Stimulated activated CD4-positive, alpha-beta T cell treated with anti-CD3 and anti-CD28 coated beads, Interleukin-4, amount 100 ng/mL, for 4 hours (primary cell): Measurements from ENCODE around the gene ANKRD65.

ENCODE experiments used
- DNase-seq, 2 experiments: peaks; one replicate each; pipeline ENCODE4 v3.0.0-alpha.2; 2020

Gene ANKRD65

DNA sequence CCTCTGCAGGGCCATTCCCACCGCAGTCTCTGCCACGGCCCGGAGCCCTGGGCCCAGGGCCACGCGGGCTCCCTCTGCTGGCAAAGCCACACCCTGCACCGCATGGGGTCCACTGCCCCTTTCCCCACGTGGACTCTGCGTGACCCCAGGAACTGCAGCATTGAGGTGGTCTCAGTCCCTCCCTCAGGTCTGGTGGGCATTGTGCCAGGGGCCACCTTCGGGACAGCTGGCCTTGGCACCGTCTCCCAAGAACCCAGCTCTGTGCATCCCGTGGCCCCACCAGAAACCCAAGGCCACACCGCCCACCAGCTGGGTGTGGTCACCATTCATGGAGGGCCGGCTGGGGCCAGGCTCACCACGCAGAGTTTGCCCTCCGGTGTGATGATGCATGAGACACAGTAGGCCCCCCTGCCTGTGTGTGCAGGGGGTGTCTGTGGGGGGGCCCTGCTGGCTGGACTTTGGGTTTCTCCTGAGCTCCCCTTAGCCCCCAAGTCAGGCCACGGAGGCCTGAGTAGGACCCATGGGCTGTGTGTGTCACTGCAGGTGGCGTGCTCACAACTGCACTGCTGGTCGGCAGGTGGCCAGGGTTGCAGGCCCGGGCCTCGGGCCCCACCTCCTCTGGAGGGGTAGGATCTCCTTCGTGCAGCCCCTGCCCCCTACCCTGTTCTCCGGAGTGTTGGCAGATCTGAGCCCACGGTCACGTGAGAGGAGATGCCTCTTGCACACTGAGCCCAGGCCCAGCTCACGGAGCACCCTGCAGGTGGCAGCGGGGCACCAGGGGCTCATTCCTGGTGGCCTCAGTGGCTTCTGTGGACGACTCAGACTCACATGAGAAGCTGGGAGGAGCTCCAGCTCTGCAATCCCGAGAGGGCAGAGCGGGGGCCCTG, 20.2 kb upstream of the ANKRD65 start:
- peak; percentile 35 to 66 for DNase-seq

DNA sequence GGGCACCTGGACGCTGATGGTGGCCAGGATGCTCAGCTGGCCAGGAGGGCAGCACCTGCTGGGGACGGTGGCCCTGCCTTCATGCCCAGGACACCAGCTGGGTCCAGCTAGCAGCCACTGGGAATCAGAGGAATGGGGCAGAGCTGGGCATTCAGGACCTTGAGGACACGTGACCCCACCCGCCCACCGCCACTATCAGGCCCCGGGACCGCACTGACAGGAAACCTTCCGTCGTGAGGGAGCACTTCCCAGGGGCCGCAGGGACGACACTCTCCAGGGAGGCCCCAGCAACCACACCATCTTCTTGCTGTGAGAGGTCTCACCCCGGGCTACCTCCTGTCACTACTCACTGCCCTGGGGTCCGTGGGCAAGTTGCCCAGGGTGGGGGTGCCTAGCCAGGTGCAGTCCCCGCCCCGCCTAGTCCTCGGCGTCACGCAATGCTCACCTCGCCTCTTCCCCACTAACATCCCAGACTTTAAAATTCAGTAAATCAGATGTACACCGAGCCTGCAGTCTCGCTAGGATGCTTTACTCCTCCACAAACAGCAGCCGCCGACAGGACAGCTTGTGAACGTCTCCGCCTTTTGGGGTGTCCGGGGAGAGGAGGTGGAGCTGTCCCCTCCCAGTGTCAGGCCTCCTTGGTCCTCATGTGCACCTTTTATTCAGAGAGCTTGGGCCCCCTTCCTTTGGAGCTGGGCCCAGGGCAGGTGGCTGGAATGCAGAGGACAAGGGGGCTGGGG, 19.4 kb upstream of the ANKRD65 start:
- no peak for DNase-seq

DNA sequence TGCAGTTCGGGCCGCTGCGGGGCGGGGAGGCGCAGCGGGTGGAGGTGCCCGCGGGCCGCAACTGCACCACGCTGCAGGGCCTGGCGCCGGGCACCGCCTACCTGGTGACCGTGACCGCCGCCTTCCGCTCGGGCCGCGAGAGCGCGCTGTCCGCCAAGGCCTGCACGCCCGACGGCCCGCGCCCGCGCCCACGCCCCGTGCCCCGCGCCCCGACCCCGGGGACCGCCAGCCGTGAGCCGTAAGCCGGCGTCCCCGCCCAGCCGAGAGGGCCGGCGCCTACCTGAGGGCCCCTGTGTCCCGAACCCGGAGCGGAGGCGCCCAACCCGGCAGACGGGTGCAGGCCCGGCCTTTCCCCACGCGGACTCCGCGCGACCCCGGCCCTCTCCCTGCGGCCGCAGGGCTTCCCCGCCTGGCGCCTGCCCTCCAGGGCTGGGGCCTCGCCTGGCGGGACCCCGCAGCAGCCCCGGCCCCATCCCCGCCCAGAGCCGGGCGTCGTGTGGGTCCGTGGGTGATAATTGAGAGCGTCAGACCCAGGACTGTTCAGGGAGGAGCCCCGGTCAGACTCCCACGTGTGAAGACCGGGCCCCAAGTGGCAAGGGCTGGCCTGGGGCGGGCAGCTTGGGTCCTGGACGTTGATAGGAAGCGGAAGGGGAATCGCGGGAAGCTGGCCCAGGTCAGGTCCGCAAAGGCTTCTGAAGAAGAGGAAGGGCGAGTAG, 18.6 kb upstream of the ANKRD65 start:
- no peak for DNase-seq

DNA sequence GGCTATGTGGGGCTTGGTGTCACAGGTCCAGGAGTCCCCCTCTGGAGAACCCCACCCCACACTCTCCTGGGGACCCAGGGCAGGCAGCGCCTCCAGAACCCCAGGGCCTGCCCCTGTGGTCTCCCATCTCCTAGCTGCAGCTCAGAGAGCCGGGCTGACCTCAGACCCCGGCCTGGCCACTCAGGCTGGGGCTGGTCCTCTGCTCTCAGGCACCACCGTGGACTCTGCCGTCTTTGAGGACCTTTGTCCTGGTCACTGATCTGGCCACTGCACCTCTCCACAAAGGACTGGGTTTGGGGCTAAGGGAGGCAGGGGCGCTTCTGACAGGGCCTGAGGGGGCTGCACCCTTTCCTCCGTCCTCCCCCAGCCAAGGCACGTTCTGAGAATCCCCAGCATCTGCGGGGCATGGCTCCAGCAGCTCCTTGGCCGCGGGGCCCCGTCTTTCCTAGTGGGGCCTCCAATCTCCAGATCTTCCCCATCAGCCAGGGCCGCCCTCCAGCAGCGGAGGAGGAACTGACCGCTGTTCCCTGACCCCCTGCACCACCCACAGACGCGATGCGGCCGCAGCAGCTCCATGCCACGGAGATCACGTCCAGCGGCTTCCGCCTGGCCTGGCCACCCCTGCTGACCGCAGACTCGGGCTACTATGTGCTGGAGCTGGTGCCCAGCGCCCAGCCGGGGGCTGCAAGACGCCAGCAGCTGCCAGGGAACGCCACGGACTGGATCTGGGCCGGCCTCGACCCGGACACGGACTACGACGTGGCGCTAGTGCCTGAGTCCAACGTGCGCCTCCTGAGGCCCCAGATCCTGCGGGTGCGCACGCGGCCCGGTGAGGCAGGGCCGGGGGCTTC, 17.7 kb upstream of the ANKRD65 start:
- no peak for DNase-seq

DNA sequence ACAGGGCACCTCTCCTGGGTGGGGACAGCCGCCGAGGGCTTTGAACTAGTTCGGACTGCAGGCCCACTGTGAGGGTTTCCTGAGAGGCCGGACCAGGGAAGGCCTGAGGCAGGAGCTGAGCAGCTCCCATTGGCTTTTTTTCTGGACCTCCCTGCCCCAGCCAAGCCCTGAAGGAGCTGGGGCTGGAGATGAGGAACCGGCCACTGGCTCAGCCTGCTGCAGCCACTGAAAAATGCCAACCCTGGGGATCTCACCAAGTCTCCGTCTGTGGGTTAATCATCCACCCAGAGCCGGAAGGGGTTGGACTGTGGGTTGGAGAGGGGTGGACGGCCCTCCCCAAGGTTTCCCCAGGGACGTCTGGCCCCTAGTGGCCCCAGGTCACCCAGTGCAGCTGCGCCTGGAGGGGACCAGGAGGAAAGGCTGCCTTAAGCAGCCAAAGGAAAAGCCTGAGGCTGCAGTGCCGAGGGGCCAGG, 16.9 kb upstream of the ANKRD65 start:
- no peak for DNase-seq

DNA sequence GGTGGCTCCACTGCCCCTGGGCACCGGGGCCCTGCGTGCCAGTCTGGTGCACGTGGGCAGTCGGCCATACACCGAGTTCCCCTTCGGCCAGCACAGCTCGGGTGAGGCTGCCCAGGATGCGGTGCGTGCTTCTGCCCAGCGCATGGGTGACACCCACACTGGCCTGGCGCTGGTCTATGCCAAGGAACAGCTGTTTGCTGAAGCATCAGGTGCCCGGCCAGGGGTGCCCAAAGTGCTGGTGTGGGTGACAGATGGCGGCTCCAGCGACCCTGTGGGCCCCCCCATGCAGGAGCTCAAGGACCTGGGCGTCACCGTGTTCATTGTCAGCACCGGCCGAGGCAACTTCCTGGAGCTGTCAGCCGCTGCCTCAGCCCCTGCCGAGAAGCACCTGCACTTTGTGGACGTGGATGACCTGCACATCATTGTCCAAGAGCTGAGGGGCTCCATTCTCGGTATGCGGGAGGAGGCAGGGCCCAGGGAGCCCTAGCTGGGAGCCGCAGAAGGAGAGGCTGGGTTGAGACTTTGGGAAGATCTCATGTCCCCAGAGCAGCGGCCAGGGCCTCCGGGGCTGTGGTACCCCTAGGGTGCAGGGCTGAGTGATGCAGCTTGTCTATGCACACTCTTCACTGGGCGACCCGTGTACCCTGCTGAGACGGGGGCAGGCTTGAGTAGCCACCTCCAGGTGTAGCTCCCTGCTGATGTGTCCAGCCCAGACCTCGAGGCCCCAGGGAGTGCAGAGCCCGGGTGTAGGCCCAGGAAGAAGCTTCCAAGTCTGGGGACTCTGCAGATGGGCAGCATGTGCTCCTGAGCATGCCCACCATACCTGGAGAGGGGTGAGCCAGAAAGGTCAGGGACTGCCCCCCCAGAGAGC, 16.2 kb upstream of the ANKRD65 start:
- no peak for DNase-seq

DNA sequence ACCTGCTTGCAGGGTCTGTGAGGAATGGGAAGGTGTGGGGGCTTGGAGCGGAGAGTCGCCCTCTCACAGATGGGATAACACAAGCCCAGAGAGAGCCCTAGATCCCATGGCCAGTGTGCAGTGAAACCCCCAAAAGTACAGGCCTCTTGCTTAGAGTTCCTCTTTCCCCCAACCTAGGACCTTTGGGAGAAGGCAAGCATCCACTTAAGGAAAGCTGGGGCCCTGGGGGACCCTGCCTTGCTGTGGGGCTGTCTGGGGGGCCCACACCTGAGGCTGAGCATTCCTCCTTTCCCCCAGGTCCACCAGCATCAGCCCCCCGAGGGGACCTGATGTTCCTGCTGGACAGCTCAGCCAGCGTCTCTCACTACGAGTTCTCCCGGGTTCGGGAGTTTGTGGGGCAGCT, 15.6 kb upstream of the ANKRD65 start:
- DNase-seq: no peak

DNA sequence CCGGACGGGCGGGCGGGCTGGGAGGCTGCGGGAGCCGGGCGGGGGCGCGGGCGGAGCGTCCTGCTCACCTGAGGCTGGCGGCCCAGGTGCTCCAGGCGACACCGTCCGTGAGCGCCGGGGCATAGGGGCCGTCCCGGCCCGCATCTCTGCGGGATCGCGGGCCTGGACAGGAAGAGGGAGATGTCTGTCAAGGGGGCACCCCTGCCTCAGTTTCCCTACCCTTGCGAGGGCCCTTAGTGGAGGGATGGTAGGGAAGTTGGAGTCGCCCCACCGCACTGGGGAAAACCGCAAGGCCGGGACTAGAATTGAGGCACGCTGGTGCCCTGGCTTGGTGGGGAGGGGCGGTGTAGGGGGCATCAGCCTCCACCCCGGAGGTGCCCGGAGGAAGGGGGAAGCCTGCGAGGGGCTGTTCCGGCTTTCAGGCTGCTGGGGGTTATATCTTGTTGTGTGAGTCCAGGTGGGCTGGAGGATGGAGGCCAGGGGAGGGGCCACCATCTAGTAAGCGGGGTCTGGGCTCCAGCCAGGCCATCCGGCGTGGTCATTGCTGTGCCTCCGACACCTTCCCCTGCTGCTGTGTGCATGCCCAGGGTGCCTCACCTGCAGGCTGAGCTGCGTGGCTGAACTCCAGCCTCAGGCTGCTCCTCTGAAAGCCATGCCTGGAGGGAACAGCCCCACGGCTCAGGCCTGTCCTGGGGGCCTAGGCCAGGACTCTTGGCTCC, 15.0 kb upstream of the ANKRD65 start:
- no peak for DNase-seq

DNA sequence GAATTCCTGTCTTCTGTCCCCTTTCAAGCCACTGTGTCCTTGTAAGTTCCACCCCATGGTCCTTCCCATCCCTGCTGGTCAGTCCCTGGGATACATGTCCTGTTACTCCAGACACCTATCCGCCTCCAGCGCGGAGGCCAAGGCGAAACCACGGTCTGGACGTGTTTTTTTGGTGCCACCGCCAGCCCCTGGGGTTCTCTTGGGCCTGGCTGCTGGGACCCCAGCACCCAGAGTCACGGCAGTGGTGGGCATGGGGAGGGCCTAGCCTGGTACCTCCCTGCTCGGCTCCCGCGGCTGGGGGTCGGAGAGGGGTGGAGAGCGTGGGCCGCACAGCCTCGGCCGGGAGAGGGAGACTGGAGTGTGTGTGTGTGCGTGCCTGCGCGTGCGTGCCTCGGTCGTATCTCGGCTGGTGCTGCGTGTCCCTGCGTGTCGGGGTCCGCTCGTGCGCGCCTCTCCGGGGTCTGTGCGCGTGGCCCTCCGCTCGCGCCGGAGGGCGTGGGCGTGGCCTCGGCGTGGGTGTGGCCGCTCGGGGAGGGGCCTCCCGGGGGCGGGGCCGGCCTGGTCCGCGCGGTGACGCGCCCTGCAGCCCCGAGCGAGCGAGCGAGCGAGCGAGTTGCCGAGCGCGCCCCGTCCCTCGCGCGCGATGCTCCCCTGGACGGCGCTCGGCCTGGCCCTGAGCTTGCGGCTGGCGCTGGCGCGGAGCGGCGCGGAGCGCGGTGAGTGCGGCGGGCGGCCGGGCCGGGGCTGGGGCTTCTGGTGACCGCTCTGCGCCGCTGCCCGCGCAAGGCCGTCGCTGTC, 14.2 kb upstream of the ANKRD65 start, which contains the start of gene VWA1:
VWA1 (plus strand) TSS at position 585 of the 798 bp plus-strand sequence; CDS start at position 644, 59 bp downstream.
- DNase-seq: peak; percentile 57 to 71

DNA sequence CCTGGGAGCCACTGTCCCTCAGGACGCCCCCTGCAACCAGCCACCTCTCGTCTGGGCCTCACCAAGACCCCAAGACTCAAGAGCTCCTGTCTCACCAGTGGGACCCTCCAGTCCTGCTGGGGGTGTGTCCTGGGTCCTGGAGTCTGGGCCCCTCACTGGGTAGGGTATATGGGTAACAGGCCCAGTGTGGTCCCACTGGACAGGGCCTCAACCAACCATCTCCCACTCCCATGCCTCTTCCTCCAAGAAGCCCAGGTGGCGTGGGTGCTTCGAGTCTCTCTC, 13.7 kb upstream of the ANKRD65 start:
- DNase-seq: no peak

DNA sequence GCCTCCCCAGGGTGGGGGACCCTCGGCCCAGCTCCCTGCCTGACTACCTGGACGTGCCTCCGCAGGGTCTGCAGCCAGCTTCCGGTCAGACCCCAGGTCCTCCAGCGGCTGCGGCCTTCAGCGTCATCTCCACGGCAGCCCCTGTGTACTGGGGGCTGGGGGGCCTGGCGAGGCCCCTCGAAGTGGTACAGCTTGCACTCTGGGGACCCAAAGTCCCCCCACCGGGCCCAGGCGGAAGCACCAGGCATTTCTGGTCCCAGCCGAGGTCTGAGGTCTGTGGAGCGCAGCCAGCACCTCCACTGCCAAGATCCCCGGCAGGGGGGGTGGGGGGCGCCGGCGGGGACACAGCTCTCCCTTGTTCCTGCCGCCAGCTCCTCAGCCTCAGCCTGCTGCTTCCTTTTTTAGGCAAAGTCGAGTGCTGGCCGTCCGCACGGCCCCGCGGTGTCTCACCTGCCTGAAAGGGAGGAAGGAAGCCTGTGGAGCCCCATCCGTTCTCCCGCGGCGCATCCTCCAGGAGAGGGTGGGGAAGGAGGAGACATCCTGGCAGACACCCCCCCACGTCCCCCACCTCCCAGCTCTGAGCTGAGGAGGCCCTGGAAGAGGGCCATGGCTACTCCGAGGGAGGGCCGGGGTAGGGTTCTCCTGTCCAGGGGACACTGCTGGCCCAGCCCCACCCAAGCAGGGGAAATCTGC, 13.2 kb upstream of the ANKRD65 start:
- DNase-seq: no peak

DNA sequence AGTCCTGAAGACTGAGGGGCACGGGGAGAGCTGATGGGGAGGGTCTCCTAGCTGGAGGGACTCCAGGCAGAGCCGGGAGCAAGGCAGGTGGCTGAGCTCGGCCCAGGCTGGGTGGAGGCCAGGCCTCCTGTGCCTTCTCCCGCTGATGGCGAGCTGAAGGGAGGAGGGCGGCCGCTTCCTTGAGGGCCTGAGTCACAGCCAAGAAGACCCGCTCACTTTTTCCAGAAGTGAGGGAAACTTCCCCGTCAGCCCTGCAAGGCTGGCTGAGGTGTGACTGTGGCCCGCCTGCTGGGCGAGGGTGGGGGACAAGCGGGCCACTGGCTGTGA, 12.7 kb upstream of the ANKRD65 start:
- peak; percentile 52 to 68 for DNase-seq

DNA sequence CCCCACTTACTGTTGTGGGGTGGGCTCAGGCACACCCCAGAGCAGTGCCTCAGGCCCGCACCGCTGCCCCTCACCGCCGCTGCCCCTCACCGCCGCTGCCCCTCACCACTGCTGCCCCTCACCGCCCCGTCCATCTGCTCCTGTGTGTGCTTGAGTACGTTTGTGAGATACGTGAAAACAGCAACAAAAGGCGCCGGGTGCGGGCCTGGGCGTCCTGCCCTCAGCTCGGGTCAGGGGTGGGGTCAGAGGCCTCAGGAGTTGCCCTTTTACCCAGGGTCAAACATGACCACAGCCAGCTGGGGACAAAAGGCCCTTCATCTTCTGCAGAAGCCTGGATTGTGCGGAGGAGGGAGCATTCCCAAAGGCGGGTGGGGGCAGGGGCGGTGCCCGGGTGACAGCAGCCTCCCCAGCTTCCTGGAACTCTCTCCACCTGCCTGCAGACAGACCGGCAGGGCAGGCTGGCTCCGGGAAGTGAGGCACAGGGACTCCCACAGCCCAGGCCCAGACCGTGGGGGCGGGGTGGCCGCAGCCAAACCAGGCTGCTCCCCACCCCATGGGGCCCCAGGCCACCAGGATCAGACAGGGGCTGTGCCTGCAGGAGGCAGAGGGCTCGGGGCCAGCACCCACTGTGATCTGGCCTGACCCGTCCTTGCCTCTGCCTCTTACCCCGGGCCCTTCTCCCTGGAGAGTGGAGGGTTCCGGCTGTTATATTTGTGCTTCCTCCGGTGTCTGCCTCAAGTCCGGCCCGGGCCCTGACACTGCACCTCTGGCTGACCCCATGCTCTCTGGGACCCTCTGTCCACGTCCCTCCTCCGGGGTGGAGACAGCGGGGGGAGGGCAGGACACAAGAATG, 12.1 kb upstream of the ANKRD65 start:
- no peak for DNase-seq

DNA sequence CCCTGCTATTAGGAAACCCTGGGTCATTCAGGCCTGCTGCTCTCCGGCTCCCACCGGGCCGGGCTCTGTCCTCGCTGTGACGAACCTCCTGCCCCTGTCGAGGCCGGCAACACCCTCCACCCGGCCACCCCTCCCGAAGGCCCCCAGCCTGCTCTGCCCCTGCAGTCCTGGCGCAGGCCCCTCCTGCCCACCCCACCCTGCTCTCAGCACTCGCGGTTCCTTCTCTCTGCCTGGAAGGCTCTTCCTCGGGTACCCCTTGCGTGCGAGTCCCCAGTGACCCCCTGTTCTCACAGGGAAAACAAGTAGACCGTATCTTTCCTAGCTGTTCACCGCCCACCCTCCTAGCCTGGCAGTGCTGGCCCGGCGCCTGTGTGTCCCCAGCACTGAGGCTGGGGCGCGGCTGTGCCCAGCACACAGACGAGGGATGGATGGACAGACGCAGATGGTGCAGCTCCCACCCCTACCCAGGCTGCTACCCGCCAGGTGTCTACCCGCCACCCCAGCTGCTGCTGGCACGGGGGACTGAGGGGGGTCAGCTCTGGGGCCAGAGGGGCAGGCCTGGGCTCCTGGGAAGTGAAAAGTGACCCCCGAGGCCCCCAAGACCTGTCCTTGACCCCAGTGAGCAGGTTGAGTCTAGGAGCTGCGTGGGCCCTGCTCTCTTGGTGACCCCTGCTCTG, 11.3 kb upstream of the ANKRD65 start:
- DNase-seq: no peak

DNA sequence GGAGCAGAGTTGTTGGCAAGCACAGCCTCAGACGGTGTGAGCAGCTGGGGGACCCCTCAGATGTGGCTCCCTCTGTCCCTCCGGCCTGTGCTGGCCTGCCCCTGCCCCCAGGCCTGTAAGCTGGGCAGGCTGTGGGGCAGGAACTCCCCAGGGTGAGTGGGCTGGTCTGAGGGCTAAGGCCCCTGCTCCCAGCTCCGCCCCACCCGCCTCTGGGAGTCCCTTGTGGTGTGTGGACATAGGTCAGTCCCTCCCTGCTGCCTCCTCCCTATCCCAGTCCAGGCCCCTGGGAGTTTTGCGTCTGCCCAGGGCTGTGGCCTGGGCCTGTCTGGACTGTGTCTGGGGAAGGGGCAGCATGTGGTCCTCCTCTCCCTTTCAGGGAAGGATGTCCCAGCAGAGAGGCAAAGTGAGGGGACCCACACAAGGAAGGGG, 10.8 kb upstream of the ANKRD65 start:
- DNase-seq: no peak

DNA sequence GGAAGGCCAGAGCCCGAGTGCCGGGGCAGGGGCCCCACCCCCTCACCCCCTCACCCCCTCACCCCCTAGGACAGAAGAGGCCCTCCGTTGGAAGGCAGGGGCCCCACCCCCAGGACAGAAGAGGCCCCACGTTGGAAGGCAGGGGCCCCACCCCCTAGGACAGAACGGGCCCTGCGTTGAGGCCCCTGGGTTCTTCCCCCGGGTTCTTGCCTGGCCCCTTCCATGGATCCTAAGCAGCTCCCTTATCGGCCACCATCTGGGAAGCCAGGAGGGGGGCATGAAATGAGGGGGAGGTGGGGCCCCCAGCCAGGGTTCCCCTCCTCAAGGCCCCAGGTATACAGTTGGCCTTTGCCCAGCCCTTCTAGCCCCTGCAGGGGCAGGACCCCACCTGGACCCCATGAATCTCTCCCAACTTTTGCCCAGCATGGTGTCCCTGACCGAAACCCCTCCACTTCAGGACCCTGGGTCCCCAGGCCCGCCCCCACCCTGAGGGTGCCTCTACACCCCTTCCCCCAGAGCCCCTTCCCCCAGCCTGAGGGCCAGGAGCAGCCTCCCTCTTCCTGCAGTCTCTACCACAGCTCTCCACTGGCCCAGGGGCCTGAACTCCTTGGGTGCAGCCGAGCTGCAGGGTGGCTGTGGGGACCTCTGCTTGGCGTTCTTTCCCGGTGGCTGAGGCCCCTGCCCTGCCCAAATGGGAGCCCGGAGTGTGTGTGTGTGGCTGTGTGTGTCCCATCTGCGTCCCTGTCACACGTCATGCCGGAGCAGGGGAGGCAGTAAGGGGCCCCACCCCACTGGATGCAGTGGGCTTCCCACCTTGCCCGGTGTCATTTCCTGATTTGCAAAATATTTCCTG, 10.1 kb upstream of the ANKRD65 start:
- DNase-seq: no peak
